ENCODE results near the gene CSNK1D. TPM values are rescaled to one million over a fixed set of nuclear protein-coding genes. Genes with fewer than 3 reads are reported as not detected.

The CSNK1D gene
- total RNA-seq, 1 donor from 2014 or later = 41.5 TPM

- Histone ChIP-seq H3K27me3 (peaks cover 21% of the 10 kb centered on the region), H3K27ac (no peak overlapping the region), H4K20me1 (ENCODE audit: low read depth) (no peaks in the 10 kb centered on the region), H3K4me3 (no peak overlapping the region), H3K36me3 (no peaks in the 10 kb centered on the region), H2AFZ (replicated peaks) (no peak overlapping the region), H3K4me1 (no peaks in the 10 kb centered on the region), H3K79me2 (ENCODE audit: low read depth) (peaks cover 11% of the 10 kb centered on the region), H3K9ac (no peak overlapping the region), H3K9me3 (ENCODE audit: low read depth) (no peaks in the 10 kb centered on the region), H3F3A (ENCODE audit: low read depth) (peaks cover 13% of the 10 kb centered on the region), H3K4me2 (no peak overlapping the region)
- no peak for DNase-seq (ENCODE audit: low spot score)
- TF ChIP-seq EZH2phosphoT487 (IDR thresholded peaks at IDR 0.05) = no peak
- no peak for TF ChIP-seq CTCF (IDR thresholded peaks at IDR 0.05)
- no peak for TF ChIP-seq EZH2 (IDR thresholded peaks at IDR 0.05)
- H3K4me3 Mint-ChIP-seq = peak overlapping the region; percentile 78
- H3K36me3 Mint-ChIP-seq = no peaks in the 10 kb centered on the region
- H3K9me3 Mint-ChIP-seq = no peaks in the 10 kb centered on the region
- peak overlapping the region; percentile 50 for H3K27ac Mint-ChIP-seq
- H3K4me1 Mint-ChIP-seq = peaks cover 13% of the 10 kb centered on the region
- peaks cover 4% of the 10 kb centered on the region for H3K27me3 Mint-ChIP-seq (ENCODE audit: insufficient read depth, low read depth)
Observed at GRCh38 chr17:82215095-82215971, 58.2 kb downstream of the CSNK1D start.

- H3K4me3 Mint-ChIP-seq = peak overlapping the region; percentile 78
- Histone ChIP-seq H3K4me3 (no peak overlapping the region), H3K79me2 (ENCODE audit: low read depth) (peaks cover 11% of the 10 kb centered on the region), H3K9me3 (ENCODE audit: low read depth) (no peaks in the 10 kb centered on the region), H2AFZ (replicated peaks) (no peak overlapping the region), H3K9ac (no peak overlapping the region), H3F3A (ENCODE audit: low read depth) (peaks cover 13% of the 10 kb centered on the region), H3K4me1 (no peaks in the 10 kb centered on the region), H3K27me3 (peaks cover 21% of the 10 kb centered on the region), H3K27ac (no peak overlapping the region), H3K4me2 (no peak overlapping the region), H3K36me3 (no peaks in the 10 kb centered on the region), H4K20me1 (ENCODE audit: low read depth) (no peaks in the 10 kb centered on the region)
- H3K4me1 Mint-ChIP-seq = peaks cover 18% of the 10 kb centered on the region
- H3K9me3 Mint-ChIP-seq = no peaks in the 10 kb centered on the region
- H3K36me3 Mint-ChIP-seq = peaks cover 2% of the 10 kb centered on the region
- TF ChIP-seq EZH2 (IDR thresholded peaks at IDR 0.05) (no peak), CTCF (IDR thresholded peaks at IDR 0.05) (no peak), EZH2phosphoT487 (IDR thresholded peaks at IDR 0.05) (no peak)
- peaks cover 4% of the 10 kb centered on the region for H3K27me3 Mint-ChIP-seq (ENCODE audit: insufficient read depth, low read depth)
- DNase-seq (ENCODE audit: low spot score) = no peak
- no peak overlapping the region for H3K27ac Mint-ChIP-seq
Observed at GRCh38 chr17:82214012-82214628, 59.4 kb downstream of the CSNK1D start.

- peak overlapping the region; percentile 24 for H3K27ac Mint-ChIP-seq
- TF ChIP-seq CTCF (IDR thresholded peaks at IDR 0.05) (no peak), EZH2 (IDR thresholded peaks at IDR 0.05) (no peak), EZH2phosphoT487 (IDR thresholded peaks at IDR 0.05) (no peak)
- peaks cover 11% of the 10 kb centered on the region for H3K79me2 ChIP-seq (ENCODE audit: low read depth)
- H3K4me3 ChIP-seq = peak overlapping the region; percentile 99
- H3K4me3 Mint-ChIP-seq = peak overlapping the region; percentile 87
- peak; percentile 66 for DNase-seq (ENCODE audit: low spot score)
- peaks cover 18% of the 10 kb centered on the region for H3K4me1 Mint-ChIP-seq
- H3K9me3 ChIP-seq (ENCODE audit: low read depth) = no peaks in the 10 kb centered on the region
- H2AFZ ChIP-seq (replicated peaks) = peak overlapping the region; percentile 98
- peaks cover 2% of the 10 kb centered on the region for H3K36me3 Mint-ChIP-seq
- H3K27me3 Mint-ChIP-seq (ENCODE audit: insufficient read depth, low read depth) = peaks cover 2% of the 10 kb centered on the region
- H3K9ac ChIP-seq = peak overlapping the region; percentile 70
- no peaks in the 10 kb centered on the region for H4K20me1 ChIP-seq (ENCODE audit: low read depth)
- peaks cover 13% of the 10 kb centered on the region for H3F3A ChIP-seq (ENCODE audit: low read depth)
- peak overlapping the region; percentile 96 for H3K4me2 ChIP-seq
- H3K9me3 Mint-ChIP-seq = no peaks in the 10 kb centered on the region
- no peak overlapping the region for H3K27ac ChIP-seq
- peaks cover 21% of the 10 kb centered on the region for H3K27me3 ChIP-seq
- H3K4me1 ChIP-seq = no peaks in the 10 kb centered on the region
- H3K36me3 ChIP-seq = no peaks in the 10 kb centered on the region
Observed at GRCh38 chr17:82213251-82214011, 60.1 kb downstream of the CSNK1D start.
